HG02938 (cell line): ENCODE measurements around the gene DEFB131B.
"Not testable (repeated sequence)": the region's sequence is repeated elsewhere in the genome, so short reads cannot be mapped to it uniquely, and the experiment has no call there.

Experiments
- ATAC-seq: cut with Tn5 transposase; IDR thresholded peaks from one replicate; pipeline ENCODE4 v1.9.1; 2021; ENCODE audit warnings: mild to moderate bottlenecking, moderate library complexity; ENCODE audit not compliant: unreplicated experiment

Gene DEFB131B, protein sequence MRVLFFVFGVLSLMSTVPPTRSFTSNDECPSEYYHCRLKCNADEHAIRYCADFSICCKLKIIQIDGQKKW

DNA sequence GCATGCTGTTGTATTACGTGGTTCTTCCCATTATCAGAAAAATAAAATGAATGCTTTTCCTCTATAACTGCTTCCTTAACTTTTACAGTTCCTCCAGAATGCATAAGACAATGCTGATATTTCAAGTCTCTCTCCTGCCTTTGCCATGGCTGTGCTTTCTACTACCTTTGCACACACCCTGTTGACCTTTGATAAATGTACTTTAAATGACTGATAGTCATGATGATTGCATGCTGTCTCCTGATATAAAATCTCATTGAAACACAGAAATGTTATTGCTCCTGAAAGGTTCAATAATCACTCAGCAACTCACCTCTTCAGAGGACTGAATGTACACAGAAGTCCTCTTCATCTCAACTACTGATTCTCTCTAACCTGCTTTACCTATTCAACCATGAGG lies at the start of gene DEFB131B:
Gene DEFB131B, plus strand, starts transcription at position 395 of the 400 bp plus-strand sequence. Its CDS starts 0 bp downstream, at position 395.
- ATAC-seq: not testable (repeated sequence)

DNA sequence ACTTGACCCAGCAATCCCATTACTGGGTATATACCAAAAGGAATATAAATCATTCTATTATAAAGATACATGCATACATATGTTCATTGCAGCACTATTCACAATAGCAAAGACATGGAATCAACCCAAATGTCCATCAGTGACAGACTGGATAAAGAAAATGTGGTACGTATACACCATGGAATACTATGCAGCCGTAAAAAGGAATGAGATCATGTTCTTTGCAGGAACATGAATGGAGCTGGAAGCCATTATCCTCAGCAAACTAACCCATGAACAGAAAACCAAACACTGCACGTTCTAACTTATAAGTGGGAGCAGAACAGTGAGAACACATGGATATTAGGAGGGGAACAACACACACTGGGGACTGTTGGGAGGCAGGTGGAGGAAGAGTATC lies 49.0 kb upstream of the DEFB131B start:
- ATAC-seq: not testable (repeated sequence)

DNA sequence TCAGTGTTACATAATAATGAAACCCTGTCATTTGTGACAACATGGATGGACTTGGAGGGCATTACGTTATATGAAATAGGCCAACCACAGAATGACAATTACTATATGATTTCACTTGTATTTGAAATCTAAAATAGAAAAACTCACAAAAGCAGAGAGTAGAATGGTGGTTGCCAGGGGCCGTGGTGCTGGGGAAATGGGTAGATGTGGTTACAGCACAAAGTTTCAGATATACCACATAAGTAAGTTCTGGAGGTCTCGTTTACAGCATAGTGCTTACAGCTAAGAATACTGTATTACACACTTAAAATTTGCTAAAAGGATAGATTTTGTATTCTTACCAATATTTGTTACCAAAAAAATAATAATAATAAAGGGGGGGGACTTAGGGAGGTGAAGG lies 48.6 kb upstream of the DEFB131B start:
- ATAC-seq: not testable (repeated sequence)

DNA sequence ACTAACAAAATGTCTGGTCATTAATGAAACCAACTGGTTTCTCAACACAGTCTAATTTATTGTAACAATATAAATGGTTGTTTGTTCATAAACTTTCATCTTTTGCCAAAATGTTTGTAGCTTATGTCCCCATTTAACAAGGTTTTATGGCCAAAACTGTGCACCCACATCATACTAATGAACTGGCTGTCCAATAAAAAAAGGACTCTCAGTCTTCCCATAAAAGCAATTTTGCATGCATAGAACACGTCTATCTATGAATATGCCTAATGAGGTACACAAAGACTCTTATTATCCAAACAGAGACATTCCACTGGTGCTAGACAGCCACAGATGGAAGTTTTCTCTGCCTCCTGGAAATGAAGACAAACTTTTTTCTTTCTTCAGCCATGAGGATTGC lies 45.4 kb upstream of the DEFB131B start, which contains the start of gene DEFB108B:
Gene DEFB108B, plus strand, starts transcription at position 390 of the 400 bp plus-strand sequence. Its CDS starts 0 bp downstream, at position 390.
- ATAC-seq: not testable (repeated sequence)

DNA sequence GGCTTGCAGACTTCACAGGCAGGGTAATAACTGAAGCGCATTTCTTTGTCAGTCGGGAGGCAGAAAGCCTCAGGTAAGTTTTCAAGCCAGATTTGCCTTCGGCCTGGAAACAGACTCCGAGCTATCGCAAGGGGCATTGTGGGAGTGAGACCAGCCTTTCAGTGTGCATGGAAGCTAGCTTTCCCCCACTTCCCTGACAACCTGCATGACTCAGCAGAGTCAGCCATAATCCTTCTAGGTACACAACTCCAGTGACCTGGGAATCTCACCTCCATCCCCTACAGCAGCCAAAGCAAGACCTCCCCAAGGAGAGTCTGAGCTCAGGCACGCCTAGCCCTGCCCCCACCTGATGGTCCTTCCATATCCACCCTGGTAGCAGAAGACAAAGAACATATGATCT lies 35.5 kb upstream of the DEFB131B start:
- not testable (repeated sequence) for ATAC-seq

DNA sequence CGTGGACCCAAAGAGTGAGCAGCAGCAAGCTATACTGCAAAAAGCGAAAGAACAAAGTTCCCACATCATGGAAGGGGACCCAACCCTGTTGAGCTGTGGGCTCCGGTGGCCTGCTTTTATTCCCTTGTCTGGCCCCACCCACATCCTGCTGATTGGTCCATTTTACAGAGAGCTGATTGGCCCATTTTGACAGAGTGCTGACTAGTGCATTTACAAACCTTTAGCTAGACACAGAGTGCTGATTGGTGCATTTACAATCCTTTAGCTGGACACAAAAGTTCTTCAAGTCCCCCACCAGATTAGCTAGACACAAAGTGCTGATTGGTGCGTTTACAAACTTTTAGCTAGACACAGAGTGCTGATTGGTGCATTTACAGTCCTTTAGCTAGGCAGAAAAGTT lies 34.9 kb upstream of the DEFB131B start:
- not testable (repeated sequence) for ATAC-seq

DNA sequence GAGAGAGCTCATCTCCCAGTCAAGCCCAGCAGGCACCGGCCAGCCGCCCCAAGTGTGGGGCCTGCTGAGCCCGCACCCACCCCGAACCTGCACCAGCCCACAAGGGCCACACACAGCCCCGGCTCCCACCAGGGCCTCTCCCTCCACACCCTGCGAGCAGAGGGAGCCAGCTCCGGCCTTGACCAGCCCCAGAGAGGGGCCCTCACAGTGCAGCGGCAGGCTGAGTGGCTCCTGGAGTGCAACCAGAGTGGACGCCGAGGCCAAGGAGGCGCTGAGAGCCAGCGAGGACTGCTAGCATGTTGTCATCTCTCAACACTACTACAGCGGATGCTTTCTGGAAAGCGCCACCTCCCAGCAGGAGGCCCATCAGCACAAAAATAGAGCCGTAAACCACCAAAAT lies 34.4 kb upstream of the DEFB131B start:
- no peak for ATAC-seq

DNA sequence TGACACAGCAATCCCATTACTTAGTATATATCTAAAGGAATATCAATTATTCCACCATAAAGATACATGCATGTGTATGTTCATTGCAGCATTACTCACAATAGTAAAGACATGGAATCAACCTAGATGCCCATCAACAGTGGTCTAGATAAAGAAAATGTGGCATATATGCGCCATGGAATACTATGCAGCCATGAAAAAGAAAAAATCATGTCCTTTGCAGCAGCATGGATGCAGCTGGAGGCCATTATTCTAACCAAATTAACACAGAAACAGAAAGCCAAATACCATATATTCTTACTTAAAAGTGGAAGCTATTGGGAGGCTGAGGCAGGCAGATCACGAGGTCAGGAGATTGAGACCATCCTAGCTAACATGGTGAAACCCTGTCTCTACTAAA lies 24.4 kb upstream of the DEFB131B start:
- not testable (repeated sequence) for ATAC-seq

DNA sequence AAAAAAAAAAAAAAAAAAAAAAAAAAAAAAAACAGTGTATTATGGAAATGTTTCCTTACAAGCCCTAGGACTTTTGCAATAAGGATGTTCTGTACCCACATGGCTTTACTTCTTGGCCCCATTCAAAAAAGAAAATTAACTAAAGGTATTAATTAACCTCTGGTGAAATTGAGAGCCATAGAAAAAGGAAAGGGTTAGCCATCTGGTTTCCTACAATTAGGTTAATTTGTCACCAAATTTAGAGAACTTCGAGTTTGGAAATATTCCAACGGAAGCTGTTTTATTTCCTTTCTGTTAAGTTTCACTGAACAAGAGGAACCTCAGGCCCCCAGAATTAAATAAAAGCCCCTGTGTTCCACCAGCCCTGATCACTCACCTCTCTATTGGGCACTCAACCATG lies 22.4 kb upstream of the DEFB131B start:
- ATAC-seq: not testable (repeated sequence)

DNA sequence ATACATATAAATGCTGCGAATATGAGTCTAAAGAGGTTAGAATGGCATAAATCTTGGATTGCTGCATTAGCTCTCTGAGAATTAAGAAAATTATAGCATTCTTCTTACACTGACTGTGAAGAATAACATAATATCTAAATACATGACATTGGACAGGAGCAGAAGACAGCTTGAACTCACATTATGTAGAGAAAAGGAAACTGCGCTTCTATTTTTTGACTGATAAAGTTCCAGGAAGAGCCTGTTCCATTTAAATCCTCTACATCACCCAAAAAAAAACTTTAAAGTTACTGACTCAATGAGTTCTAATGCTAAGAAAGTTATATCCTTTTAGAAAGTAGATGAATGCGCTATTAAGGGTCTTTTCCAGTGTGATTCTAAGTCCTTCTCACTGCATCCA lies 17.4 kb upstream of the DEFB131B start:
- not testable (repeated sequence) for ATAC-seq

DNA sequence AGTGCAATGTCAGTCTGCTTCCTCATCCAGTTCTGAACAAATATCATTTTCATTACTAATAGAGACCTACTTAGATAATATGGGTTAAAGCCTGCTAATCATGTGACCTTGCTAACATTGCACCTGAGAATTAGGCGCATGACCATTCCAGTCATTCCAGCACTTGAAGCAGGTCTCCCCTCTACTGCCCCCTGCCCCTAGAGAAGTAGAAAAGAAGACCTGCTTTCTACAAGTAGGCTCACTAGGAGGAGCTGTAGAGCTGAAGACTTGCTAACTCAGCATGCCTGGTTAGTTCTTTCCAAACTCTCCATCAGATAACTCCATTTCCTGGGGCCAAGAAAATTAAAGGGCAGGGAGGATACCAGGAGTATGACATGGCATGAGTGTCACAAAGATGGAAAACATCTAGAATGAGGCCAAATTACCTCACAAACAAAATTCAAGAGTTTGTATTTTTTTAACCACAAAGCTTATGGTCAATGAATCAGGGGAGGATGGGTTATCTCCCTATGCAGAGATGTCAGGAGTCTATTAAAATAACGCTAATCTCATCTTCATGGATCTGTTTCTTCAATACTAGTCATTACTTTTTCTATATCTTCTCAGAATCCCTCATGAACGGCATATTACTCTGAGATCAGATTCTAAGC lies 14.2 kb upstream of the DEFB131B start:
- ATAC-seq: not testable (repeated sequence)

DNA sequence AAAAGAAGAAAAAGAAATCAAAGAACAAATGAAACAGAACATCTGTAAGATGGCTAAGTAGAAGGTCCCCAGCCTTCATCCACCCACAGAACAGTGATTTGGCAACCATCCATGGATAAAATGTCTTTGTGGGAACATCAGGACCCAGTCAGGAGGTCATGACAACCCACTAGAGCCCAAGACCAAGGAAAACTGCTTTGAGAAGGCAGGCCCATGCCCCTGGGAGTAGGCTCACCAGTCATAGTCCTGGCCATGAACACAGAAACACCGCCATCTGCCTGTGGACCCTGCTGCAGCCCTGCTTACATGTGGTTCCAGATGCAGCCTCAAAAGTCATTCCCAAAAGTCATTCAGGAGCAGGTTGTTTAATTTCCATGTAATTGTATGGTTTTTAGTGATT lies 11.0 kb upstream of the DEFB131B start:
- not testable (repeated sequence) for ATAC-seq

DNA sequence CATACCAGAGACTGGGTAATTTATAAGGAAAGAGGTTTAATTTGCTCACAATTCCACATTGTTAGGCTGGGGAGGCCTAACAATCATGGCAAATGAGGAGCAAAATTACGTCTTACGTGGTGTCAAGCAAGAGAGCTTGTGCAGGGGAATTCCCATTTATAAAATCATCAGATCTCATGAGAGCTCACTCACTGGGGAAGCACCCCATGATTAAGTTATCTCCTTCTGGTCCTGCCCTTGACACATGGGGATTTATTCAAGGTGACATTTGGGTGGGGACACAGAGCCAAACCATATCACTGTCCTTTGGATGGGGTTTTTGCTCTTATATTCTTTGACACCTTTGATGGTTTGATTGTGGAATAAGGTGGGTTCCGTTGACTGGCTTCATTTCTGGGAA lies 8.3 kb upstream of the DEFB131B start:
- not testable (repeated sequence) for ATAC-seq

DNA sequence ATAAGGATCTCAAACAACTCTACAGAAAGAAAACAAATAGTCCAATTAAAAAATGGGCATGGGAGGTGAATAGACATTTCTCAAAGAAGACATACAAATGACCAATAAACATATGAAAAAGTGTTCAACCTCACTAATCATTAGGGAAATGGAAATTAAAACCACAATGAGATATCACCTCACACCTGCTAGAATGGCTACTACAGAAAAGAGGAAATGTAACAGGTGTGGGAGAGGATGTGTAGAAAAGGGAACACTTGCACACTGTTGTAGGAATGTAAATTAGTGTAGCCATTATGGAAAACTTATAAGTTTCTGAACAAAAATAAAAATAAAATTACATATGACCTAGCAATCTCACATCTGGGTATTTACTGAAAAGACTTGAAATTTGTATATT lies 7.6 kb upstream of the DEFB131B start:
- ATAC-seq: not testable (repeated sequence)

DNA sequence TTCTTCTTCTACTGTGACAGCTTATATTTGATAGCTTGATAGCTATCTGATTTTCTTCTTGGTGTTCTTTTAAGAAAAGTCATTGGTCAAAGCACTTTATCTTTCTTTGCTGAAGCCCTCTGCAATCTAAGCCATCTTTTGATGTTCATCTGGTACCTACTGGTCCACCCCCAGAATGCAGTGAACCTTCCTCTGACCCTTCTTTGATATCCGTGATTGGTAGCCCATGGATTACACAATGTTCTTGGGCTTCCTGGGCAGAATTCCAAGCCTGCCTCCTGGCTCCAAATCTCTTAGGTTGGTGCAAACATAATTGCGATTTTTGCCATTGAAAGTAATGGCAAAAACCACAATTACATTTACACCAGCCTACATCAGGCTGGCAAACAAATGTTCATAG lies 2.0 kb upstream of the DEFB131B start:
- not testable (repeated sequence) for ATAC-seq

DNA sequence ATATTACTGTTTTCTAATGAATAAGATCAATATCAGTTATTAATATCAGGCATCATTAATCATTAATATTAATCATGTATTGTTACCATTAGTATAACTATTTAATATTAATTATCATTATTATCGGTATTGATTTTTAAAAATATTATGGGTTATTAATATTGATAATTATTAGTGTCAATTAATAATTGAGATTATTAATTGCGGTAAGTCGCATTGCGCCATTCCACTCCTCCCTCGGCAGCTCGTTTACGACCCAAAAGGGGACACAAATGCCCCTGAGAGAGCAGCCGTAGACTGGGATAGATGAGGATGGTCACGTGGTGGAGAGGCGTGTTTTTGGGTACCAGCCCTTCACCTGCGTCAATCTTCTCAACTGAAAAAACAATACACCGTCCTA lies 7.6 kb downstream of the DEFB131B start:
- not testable (repeated sequence) for ATAC-seq

DNA sequence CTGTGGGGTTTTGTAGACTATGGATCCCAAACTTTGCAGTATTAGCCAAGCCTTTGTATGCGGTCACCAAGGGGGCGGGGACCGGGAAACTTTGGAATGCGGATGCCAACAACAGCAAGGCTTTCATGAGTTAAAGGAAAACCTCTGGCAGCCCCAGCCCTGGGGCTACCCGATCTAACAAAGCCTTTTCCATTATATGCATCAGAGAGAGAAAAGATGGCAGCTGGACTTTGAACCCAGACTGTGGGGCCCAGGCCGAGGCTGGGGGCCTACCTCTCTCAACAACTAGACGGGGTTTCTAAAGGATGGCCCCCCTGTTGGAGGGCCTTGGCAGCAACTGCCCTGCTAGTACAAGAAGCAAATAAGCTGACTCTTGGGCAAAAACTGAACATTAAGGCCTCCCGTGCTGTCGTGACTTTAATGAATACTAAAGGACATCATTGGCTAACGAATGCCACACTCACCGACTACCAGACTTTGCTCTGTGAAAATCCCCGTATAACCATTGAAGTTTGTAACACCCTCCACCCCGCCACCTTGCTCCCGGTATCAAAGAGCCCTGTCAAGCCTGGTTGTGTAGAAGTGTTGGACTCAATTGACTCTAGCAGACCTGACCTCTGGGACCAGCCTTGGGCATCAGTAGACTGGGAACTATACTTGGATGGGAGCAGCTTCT lies 10.2 kb downstream of the DEFB131B start:
- ATAC-seq: not testable (repeated sequence)

DNA sequence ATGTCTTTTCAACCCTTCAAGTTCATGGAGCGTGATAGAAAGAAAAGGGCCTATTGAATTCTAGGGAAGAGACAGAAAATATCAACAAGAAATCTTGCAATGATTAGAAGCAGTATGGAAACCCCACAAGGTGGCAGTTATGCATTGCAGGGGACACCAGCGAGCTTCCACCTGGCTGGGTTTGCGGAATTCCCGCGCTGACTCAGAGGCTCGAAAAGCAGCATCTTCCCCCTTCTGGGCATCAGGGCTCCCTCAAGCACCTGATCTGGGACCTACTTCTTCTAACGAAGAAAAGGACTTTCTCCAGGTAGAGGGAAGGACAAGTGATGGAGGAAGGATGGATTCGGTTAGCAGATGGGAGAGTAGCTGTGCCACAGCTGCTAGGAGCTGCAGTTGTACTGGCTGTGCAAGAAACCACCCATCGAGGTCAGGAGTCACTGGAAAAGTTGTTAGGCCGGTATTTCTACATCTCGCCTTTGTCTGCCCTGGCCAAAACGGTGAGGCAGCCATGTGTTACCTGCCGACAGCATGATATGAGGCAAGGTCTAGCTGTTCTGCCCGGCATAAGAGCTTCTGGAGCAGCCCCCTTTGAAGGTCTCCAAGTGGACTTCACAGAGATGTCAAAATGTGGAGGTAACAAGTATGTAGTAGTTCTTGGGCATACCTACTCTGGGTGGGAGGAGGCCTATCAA lies 11.1 kb downstream of the DEFB131B start:
- ATAC-seq: not testable (repeated sequence)

DNA sequence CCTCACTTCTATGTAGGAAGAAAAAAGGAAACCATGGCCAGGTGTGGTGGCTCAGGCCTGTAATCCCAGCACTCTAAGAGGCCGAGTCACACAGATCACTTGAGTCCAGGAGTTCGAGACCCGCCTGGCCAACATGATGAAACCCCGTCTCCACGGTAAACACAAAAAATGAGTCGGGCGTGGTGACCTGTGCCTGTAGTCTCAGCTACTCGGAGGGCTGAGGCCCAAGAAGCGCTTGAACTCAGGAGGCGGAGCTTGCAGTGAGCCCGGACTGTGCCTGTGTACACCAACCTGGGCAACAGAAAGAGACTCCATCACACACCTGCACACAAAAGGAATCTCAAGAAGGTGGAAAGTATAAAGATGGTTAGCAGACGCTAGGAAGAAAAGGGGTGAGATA lies 17.7 kb downstream of the DEFB131B start:
- ATAC-seq: no peak

DNA sequence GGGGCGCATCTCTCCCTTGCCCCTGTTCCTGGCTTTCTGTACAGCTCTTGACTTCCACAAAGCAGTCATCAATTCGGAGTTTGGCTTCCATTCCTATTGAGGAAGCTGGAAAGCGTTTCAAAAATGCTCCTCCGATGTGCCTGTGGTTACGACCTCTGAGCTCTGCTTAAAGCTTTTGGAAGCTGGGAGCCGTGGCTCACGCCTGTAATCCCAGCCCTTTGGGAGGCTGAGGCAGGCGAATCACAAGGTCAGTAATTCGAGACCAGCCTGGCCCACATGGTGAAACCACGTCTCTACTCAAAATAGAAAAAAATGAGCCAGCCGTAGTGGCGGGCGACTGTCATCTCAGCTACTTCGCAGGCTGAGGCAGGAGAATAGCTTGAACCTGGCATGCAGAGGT lies 22.9 kb downstream of the DEFB131B start:
- not testable (repeated sequence) for ATAC-seq

DNA sequence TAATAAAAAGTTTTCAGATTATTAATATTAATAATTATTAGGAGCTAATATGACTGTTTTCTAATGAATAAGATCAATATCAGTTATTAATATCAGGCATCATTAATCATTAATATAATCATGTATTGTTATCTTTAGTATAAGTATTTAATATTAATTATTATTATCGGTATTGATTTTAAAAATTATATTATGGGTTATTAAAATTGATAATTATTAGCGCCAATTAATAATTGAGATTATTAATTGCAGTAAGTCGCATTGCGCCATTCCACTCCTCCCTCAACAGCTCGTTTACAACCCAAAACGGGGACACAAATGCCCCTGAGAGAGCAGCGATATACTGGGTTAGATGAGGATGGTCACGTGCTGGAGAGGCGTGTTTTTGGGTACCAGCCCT lies 30.0 kb downstream of the DEFB131B start:
- ATAC-seq: no peak
